HPDE6-E6E7 (cell line): ENCODE results near the gene ZNF442.
"Not testable (repeated sequence)": the region's sequence is repeated elsewhere in the genome, so short reads cannot be mapped to it uniquely, and the experiment has no call there.

ENCODE experiments used
- DNase-seq: peaks from one replicate; pipeline ENCODE4 v3.0.0; 2011; ENCODE audit warnings: missing footprints; ENCODE audit errors: extremely low spot score

The ZNF442 gene

DNA sequence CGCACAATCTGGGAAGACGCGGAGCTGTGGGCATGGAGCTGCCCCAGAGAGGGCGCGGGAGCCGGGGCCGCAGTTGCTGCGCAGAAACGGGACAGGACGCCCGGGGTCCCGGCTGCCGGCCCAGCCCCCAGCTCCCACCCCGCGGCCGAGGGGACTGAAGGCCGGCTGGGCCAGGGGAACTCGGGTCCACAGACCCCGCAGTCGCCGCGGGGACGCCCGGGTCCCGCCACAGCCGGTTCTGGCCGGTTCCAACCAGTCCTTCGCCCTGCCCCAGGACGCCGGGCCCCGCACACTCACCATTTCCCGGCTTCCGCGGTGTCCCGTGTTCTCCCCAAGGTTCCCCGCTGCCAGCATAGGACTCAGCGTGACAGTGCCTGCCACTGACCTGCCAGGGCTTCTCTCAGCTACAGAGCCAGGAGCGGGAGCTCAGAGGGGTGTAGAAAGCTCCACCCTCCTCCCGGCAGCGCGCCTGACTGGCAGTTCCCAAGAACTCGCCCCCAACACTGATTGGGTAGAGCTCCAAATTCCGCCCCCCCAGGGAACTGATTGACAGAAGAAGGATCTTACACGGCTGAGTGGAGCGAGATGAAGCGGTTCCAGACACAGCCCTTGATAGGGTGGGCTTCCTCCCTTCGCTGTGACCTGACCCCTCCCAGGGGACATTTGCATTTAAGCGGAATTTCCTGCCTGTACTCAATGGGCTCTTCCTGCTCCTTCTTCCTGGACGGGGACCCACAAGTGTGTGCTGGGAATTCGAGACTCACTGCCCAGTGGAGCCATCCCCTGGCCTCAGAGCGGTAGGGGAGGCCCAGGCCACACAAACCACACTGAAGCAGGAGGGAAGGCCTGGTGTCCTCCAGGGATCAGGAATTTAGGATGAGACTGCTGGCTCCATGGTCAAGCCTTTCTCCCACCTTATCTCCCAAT is at the start of gene ZNF442:
Gene ZNF442 (minus strand): TSS at position 448 of the 927 bp plus-strand sequence. CDS start 2,052 bp downstream, outside the sequence.
- peak; percentile 94 for DNase-seq

DNA sequence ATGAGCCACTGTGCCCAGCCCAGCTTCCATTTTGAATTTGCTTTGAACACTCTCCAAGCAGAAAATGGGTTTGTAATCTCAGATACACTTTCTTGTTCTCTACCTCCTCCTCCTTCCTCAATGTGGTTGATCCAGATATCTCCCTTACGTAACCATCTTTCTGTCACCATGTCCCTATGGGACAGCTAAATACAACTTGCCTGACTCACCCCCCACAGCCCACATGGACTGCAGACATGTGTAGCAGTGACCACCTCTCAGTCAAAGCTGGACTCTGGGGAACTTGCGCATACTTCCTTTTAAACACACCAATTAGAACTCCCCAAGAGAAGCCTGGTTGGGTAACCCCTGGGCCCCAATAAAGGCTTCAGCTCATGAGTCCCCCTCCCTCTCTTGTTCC is 46.4 kb upstream of the ZNF442 start:
- no peak for DNase-seq

DNA sequence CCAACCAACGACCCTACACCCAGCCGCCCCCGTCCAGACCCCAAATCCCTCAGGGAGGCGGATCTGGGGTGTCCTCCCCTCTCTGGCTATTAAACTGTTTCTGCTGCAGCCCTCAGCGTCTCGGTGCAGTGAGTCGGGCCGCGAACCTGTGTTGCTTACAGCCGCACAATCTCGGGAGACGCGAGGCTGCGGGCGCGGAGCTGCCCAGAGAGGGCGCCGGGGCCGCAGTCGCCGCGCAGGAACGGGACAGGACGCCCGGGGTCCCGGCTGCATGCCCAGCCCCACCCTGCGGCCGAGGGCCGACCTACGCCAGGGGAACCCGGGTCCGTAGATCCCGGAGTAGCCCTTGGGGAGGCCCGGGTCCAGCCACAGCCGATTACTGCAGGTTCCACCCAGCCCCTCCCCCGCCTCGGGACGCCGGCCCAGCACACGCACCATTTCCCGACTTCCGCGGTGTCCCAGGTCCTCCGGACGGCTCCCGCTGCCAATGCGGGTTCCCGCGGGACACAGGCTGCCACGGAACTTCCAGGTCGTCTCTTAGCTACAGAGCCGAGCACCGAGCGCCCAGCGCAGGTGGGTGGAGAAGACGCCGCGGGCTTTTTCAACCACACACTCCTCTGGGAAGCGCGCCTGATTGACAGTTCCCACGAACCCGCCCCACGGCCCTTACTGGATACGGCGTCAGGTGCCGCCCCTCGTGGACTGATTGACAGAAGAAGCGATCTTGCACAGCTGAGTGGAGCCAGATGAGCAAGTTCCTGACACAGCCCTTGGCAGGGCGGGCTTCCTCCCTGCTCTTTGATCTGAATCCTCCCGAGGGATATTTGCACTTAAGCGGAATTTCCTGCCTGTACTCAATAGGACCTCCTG is 35.4 kb upstream of the ZNF442 start, which contains the start of gene ZNF799:
Gene ZNF799 (minus strand): TSS at position 639 of the 870 bp plus-strand sequence. CDS start 201 bp downstream, at position 438.
- peak; percentile 73 for DNase-seq

DNA sequence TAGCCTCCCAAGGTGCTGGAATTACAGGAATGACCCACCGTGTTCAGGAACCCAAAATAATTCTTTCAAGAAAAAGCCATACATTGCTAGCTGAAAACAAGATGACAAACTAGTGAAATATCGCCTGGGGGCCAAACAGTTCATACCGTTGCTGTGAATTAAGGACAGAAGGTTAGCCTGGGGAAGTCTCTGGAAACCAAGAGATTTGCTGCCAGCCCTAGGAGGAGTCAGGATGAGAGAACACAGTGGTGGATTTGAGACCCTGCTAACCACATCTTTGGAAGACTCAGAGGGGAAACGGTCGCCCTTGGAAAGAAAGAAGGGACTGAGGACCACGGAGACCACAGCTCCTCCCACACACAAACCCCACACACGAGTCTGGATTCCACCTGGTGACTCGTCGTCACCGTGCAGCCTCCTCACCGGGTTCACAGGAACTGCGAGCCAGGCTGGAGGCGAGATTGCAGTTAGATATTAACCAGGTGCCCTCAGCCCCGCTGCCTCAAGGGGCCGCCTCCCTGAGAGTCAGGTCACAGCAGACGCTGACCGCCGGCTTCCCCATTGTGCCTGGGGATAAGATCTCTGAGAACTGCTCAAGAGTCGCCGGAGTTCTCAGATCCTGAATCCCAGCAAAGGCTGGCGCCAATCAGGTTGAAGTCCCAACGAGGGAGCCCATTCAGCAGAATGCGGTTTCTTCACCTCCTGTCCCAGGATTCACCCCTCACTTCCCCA is 34.6 kb upstream of the ZNF442 start:
- DNase-seq: not testable (repeated sequence)

DNA sequence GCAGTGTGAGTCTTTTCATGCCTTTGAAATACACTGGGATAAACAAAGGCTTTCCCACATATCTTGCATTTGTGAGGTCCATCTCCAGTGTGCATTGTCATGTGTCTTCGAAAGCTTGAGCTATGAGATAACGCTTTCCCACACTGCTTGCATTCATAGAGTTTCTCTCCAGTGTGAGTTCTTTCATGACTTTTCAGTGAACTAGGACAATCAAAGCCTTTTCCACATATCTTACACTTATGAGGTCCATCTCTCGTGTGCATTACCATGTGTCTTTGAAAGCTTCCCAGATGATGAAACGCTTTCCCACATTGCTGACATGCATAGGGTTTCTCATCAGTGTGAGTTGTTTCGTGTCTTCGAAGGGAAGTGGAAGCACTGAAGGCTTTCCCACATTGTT is 25.7 kb upstream of the ZNF442 start:
- not testable (repeated sequence) for DNase-seq

DNA sequence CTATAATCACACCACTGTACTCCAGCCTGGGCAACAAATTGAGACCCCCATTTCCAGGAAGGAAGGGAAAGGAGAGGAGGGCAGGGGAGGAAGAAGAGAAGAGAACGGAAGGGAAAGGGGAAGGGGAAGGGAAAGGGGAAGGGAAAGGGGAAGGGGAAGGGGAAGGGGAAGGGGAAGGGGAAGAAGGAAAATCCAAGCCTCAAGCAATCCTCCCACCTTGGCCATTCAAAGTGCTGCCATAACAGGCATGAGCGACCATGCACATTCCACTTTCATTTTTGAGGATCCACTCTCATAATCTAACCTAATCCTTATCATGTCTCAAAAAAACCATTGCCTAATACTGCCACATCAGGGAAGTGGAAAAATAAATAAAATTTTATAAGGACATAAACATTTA is 20.9 kb upstream of the ZNF442 start:
- DNase-seq: not testable (repeated sequence)

DNA sequence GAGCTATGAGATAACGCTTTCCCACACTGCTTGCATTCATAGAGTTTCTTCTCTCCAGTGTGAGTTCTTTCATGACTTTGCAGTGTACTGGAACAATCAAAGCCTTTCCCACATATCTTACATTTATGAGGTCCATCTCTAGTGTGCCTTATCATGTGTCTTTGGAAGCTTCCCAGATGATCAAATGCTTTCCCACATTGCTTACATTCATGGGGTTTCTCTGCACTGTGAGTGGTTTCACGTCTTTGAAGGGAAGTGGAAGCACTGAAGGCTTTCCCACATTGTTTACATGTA is 14.9 kb upstream of the ZNF442 start:
- DNase-seq: no peak

DNA sequence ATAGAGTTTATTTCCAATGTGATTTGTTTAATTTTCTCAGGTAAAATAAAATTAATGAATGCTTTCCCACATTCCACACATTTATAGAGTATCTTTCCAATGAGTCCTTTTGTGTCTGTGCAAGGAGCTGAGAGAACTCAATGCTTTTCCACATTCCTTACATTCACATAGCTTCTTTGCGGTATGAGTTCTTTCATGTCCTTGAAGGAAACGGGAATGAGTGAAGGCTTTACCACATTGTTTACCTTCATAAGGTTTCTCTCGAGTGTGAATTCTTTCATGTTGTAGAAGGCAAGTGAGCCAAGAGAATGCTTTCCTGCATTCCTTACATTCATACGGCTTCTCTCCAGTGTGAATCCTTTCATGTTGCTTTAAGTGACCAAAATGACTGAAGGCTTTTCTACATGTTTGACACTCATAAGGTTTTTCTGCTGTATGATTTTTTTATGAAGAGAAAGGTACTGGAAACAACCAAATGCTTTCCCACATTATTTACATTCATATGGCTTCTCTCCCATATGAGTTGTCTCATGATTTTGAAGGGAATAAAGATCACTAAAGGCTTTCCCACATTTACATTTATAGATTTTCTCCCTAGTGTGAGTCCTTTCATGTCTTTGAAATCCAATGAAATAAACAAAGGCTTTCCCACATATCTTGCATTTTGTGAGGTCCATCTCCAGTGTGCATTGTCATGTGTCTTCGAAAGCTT is 14.4 kb upstream of the ZNF442 start:
- DNase-seq: no peak

DNA sequence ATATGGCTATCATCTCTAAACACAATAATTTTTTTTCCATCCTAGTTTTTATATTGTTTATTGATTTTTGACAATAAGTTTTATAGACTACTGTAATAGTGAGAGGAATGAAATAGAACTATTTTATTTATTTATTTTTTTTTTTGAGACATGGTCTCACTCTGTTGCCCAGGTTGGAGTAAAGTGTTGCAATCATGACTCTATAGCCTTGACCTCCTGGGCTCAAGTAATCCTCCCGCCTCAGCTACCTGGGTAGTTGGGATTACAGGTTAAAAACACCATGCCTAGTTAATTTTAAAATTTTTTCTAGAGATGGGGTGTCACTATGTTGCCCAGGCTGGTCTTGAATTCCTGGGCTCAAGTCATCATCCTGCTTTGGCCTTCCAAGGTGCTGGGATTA is 8.5 kb upstream of the ZNF442 start:
- DNase-seq: no peak

DNA sequence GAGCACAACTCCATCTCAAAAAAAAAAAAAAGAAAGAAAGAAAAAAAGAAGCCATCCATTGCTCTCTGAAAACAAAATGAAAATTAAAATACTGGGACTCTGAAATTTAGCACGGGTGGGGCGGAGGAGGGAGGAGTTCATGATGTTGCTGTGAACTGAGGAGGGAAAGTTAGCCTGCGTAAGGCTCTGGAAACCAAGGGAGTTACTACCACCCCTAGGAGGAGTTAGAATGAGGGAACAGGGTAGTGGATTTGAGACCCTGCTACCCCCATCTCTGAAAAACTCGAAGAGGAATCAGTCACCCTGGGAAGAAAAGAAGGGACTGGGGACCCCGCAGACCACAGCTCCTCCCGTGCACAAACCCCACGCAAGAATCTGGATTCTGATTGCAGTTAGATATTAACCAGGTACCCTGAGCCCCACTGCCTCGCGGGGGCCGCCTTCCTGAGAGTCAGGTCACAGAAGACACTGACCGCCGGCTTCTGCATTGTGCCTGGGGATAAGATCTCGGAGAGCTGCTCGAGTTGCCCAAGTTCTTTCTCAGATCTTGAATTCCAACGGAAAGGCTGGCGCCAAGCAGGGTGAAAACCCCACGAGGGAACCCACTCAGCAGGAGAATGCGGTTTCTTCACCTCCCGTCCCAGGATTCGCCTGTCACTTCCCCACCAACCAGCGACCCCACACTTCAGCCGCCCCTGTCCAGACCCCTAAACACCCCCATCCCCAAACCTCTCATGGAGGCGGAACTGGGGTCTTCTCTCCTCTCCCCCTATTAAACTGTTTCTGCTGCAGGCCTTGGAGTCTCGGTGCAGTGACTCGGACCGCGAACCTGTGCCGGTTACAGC is 870 bp downstream of the ZNF442 start:
- peak; percentile 1 for DNase-seq

DNA sequence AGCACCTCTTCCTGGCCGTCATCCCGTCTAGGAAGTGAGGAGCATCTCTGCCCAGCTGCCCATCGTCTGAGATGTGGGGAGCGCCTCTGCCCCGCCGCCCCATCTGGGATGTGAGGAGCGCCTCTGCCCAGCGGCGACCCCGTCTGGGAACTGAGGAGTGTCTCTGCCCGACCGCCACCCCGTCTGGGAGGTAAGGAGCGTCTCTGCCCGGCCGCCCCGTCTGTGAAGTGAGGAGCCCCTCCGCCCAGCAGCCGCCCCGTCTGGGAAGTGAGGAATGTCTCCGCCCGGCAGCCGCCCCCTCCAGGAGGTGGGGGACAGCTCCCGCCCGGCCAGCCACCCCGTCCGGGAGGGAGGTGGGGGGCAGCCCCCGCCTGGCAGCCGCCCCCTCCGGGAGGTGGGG is 3.2 kb downstream of the ZNF442 start:
- DNase-seq: not testable (repeated sequence)

DNA sequence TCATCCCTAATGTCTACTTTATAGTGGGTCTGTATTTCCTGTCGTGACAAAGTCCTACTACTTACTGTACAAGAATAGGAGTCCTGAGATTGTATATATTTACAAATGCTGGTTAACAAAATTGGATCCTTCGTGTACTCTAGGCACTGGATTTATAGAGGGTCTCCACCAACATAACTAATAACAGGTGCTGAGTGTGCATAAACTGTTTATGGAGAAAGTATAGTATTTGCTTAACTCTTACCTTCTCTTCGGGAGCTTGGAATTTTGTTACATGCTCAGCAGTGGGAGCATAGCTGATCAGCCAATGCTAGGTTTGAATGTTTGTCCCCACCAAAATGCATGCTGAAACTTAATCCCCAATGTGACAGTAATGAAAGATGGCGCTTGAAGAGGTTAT is 12.1 kb downstream of the ZNF442 start:
- DNase-seq: no peak

DNA sequence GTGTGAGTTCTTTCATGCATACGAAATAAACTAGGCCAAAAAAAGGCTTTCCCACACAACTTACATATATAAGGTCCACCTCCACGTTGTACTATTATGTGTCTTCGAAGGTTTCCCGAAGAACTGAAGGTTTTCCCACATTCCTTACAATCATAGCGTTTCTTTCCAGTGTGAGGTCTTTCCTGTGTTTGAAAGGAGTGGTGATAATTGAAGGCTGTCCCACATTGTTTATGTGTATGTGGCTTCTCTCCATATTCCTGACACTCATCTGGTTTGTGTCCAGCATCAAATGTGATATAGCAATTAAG is 14.6 kb downstream of the ZNF442 start:
- no peak for DNase-seq

DNA sequence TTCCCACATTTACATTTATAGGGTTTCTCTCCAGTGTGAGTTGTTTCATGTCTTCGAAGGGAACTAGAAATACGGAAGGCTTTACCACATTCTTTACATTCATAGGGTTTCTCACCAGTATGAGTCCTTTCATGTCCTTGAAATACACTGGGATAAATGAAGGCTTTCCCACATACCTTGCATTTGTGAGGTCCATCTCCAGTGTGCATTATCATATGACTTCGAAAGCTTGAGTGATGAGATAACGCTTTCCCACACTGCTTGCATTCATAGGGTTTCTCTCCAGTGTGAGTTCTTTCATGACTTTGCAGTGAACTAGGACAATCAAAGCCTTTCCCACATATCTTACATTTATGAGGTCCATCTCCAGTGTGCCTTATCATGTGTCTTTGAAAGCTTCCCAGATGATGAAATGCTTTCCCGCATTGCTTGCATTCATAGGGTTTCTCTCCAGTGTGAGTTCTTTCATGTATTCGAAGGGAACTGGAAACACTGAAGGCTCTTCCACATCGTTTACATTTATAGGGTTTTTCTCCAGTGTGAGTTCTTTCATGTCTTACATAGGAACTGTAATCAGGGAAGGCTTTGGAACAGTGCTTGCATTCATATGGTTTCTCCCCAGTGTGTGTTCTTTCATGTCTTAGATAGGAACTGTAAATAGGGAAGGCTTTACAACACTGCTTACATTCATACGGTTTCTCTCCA is 15.1 kb downstream of the ZNF442 start:
- no peak for DNase-seq

DNA sequence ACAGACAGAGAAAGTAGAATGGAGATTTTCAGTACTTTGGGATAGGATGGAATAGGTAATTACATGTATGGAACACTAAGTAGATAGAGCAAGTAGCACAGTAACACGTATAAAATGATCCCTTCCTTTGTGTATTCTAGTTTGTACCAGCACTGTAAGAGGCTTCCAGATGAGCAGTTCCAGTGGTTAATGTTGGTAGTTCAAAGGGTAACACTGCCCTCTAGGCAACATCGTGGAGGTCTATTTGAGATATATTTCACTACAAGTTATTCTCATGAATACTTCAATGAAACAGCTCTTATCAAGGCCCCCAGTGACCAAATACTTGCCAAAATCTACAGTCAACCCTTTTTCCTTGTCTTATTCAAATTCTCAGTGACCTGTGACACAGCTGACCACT is 18.6 kb downstream of the ZNF442 start:
- no peak for DNase-seq

DNA sequence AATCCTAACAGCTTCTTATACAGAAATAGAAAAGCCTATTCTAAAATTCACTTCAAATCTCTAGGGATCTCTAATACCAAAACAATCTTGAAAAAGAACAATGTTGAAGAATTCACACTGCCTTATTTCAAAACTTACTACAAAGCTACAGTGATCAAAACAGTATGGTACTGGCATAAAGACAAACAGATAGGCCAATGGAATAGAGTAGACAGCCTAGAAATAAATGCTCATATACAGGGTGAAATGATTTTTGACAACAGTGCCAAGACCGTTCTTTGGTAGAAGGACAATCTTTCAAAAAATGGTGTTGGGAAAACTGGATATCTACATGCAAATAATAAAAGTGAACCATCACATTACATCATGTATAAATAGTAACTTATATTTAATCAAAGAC is 20.3 kb downstream of the ZNF442 start:
- no peak for DNase-seq

DNA sequence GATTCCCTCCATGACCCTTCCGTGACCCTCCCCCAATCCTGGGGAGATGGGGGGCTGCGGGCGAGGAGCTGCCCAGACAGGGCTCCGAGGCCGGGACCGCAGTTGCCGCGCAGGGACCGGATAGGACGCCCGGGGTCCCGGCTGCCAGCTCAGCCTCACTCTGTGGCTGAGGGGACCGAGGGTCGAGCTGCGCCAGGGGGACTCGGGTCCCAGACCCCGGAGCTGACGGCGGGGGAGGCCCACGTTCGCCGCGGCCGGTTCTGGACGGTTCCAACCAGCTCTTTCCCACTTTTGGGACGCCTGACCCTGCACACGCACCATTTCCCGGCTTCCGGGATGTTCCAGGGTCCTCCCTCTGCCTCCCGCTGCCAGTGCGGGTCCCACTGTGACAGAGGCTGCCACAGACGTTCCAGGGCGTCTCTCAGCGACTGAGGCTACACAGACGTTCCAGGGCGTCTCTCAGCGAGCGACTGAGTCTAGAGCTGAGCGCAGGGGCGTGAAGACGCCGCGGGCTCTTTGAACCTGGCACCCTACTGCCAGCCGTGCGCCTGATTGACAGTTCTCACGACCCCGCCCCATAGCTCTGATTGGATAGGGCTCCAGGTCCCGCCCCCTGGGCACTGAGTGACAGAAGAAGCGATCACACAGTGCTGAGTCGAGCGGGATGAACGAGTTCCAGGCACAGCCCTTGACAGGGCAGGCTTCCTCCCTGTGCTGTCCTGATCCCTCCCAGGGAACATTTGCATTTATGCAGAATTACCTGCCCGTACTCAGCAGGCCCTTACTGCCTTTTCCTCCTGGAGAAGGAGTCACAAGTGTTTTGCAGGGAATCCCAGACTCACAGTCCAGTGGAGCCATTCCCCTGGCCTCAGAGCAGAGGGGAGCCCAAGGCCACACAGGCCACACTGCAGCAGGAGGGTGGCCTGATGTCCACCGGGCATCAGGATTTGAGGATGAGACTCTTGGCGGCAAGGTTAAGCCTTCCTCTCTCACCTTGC is 32.0 kb downstream of the ZNF442 start, which contains the start of gene ZNF563:
Gene ZNF563 (minus strand): TSS at position 472 of the 998 bp plus-strand sequence. CDS start 151 bp downstream, at position 321.
- peak; percentile 93 for DNase-seq

DNA sequence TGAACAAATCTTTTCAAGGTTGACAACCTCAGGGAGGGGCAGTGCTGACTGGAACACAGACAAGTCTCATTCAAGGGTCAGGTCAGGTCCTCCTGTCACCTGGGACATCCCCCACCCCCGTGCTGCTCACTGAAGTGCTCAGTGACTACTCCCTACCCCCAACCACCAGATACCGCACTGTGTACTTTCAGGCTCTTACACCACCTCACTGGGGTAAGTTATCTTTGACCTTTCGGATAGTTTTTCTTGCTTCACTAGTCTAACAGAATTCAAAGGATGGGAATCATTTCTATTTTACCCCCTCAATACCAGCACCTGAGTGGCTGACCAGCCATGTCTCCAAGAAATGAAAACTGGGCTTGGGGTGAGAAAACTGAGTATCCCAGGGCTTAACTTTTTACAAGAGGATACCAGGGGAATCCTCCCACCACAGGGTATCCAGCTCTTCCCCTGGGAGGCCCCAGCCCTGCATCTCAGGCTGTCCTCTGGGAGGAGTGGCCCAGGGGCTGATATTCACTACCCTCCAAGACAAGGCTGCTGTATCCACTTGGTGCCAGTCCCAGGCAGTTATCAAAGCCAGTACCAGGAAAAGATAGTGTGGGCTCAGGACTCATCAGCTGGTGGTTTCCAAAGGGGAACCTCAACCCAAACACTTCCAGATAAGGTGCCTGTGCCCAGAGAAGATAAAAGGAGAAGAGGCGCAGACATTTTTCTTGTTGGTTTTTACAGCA is 34.1 kb downstream of the ZNF442 start:
- no peak for DNase-seq
